ENCODE measurements around the gene UBE3C. TPM values are rescaled to one million over a fixed set of nuclear protein-coding genes. Genes with fewer than 3 reads are reported as not detected.

The UBE3C gene
- total and polyA plus RNA-seq, 11 donors, result 11.0 to 57.5 (median 48.1) TPM

DNA sequence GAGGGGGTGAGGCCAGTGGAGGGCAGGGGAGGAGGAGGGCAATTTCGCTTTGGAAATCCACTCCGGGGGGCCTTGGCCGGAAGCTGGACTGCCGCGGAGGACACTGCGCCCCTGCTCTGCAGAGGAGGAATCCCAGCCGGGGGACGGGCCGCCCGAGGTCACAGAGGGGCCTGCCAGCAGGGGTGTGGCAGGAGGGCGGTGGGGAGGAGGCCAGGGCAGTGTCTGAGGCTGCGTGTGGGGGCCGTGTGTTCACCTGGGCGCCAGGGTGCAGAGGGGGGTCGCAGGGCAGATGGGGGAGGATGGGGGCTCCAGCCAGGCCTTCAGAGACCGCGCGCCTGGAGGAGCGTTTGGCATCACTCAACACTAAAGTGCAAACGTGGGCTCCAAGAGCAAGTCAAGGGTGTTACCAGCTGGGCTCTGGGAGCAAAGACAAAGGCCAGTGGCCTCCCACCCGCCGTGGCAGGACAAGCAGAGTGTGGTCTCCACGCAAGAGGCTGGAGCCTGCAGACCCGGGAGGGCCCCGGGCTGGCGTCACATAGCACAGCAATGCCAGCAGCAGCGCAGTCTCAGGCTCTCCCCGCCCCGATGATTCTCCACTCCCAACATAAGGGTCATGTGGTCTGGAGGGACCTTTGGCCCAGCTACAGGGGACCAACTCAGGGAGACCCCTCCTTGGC is 152.8 kb downstream of the UBE3C start:
- 74 to 82% (median 81%) methylated on average over 21 to 29 of the region's 29 CpGs for WGBS, 4 donors
- no peak for TF ChIP-seq POLR2A (IDR thresholded peaks at IDR 0.05)
- TF ChIP-seq, protein P1, sequence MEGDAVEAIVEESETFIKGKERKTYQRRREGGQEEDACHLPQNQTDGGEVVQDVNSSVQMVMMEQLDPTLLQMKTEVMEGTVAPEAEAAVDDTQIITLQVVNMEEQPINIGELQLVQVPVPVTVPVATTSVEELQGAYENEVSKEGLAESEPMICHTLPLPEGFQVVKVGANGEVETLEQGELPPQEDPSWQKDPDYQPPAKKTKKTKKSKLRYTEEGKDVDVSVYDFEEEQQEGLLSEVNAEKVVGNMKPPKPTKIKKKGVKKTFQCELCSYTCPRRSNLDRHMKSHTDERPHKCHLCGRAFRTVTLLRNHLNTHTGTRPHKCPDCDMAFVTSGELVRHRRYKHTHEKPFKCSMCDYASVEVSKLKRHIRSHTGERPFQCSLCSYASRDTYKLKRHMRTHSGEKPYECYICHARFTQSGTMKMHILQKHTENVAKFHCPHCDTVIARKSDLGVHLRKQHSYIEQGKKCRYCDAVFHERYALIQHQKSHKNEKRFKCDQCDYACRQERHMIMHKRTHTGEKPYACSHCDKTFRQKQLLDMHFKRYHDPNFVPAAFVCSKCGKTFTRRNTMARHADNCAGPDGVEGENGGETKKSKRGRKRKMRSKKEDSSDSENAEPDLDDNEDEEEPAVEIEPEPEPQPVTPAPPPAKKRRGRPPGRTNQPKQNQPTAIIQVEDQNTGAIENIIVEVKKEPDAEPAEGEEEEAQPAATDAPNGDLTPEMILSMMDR (IDR thresholded peaks at IDR 0.05), result no peak
- Histone ChIP-seq H3K27ac (no peak overlapping the region), H3K36me3 (no peaks in the 10 kb centered on the region), H3K4me1 (no peaks in the 10 kb centered on the region), H3K27me3 (no peaks in the 10 kb centered on the region), H3K9me3 (no peaks in the 10 kb centered on the region), H3K4me3 (no peak overlapping the region)
- intact Hi-C loops (cut with DNase I), result no loop called here
- ATAC-seq, result no peak
- DNase-seq, result no peak

DNA sequence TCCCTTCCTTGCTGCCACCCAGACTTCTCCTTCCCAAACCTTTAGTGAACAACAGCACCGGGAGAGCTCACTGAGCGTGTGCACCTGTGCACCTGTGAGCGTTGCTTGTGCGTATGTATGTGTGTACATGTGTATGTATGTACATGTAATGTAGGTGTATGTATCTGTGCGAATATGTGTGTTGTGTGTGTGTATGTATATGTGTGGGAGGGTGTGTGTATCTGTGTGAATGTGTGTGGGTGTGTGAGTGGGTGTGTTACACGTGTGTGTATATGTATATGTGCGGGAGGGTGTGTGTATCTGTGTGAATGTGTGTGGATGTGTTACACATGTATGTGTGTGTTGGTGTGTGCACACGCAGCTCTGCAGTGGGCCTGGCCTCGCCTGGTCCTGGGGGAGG is 153.5 kb downstream of the UBE3C start:
- Histone ChIP-seq H3K4me1 (no peaks in the 10 kb centered on the region), H3K9me3 (no peaks in the 10 kb centered on the region), H3K27ac (no peak overlapping the region), H3K27me3 (no peaks in the 10 kb centered on the region), H3K36me3 (no peaks in the 10 kb centered on the region), H3K4me3 (no peak overlapping the region)
- WGBS, 4 donors, result 91 to 95% (median 94%) methylated on average over 9 of the region's 9 CpGs
- intact Hi-C loops (cut with DNase I), result no loop called here
- TF ChIP-seq, protein P1 (IDR thresholded peaks at IDR 0.05), result no peak
- TF ChIP-seq POLR2A (IDR thresholded peaks at IDR 0.05), result no peak
- DNase-seq (no peak), ATAC-seq (no peak)

DNA sequence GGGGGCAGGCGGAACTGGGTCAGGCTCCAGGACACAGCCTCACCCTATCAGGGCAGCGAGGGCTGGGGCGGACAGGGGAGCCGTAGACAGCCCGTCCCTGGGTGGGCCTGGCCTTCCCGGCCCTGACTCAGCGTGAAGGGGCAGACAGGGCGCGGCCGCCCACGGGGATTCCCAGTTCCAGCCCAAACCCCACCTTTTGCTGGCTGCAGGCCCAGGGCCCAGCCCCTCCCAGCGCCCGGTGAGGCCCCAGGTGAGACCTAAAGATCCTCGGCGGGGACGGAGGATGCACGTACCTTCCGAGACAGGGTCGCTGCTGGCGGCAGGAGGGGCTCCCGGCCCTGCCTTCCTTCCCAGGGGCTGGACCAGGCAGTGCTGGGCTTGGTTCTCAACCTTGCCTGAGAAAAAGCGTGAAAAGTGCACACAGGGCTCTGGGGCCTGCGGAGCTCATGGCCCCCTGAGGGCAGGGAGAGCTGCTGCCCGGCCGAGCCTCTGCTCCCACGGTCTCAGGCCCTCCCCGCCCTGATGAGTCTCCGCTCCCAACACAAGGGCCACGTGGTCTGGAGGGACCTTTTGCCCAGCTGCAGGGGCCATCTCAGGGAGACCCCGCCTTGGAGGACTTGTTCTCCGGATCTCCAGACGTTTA is 154.2 kb downstream of the UBE3C start:
- DNase-seq (no peak), ATAC-seq (no peak)
- WGBS, 4 donors, result 65 to 79% (median 70%) methylated on average over 11 to 32 of the region's 32 CpGs

DNA sequence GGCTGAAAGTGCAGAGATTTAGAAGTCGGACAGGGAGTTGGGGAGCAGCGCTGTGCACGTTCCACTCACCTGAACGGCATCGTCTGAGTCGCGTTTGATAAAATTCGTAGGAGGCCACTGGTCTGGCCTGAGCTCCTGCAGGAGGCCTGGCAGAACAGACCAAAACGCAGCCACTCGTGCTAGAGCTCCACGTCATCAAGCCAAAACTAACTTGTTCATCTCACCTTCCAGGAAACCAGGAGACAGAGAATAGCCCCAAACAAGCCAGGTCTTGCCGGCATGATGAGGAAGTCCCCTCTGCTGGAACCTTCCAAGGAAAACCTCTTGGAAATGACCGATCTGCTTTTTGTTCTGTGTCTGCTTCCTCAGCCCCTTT is 154.7 kb downstream of the UBE3C start:
- Histone ChIP-seq H3K27me3 (no peaks in the 10 kb centered on the region), H3K4me1 (no peaks in the 10 kb centered on the region), H3K36me3 (no peaks in the 10 kb centered on the region), H3K4me3 (no peak overlapping the region), H3K27ac (no peak overlapping the region), H3K9me3 (no peaks in the 10 kb centered on the region)
- TF ChIP-seq POLR2A (IDR thresholded peaks at IDR 0.05), result no peak
- TF ChIP-seq, protein P1 (IDR thresholded peaks at IDR 0.05), result no peak
- ATAC-seq (no peak), DNase-seq (no peak)
- WGBS, 4 donors, result 84 to 90% (median 87%) methylated on average over 13 of the region's 13 CpGs
- intact Hi-C loops (cut with DNase I), result no loop called here

More for the DNA sequence above, 154.2 kb downstream of the UBE3C start:
- Histone ChIP-seq H3K4me3 (no peak overlapping the region), H3K9me3 (no peaks in the 10 kb centered on the region), H3K27me3 (no peaks in the 10 kb centered on the region), H3K27ac (no peak overlapping the region), H3K36me3 (no peaks in the 10 kb centered on the region), H3K4me1 (no peaks in the 10 kb centered on the region)
- TF ChIP-seq POLR2A (IDR thresholded peaks at IDR 0.05), result no peak
- TF ChIP-seq, protein P1 (IDR thresholded peaks at IDR 0.05), result no peak
- intact Hi-C loops (cut with DNase I), result no loop called here
